SW 1271 (cell line): ENCODE data around the gene MCRIP2.
A peak's percentile ranks its signal among the peaks of the same experiment; 100 is the strongest.

Experiments used
- DNase-seq, 2 experiments: peaks; one replicate each; lab custom pipeline; 2025; lab: John Stamatoyannopoulos, UW

The MCRIP2 gene

DNA sequence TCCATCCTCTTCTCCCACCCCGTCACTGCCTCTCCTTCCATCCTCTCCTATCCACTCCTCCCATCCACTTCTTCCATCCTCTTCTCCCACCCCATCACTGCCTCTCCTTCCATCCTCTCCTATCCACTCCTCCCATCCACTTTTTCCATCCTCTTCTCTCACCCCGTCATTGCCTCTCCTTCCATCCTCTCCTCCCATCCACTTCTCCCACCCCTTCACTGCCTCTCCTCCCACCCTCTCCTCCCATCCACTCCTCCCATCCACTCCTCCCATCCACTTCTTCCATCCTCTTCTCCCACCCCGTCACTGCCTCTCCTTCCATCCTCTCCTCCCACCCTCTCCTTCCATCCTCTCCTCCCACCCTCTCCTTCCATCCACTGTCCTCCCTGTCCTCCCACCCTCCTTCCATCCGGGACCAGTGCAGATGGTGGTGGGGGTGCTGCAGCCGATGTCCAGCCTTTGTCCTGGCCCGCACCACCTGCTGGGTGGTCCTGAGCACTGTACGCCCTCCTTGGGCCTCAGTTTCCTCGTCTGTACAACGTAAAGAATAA is 9.7 kb upstream of the MCRIP2 start:
- DNase-seq, result no peak

DNA sequence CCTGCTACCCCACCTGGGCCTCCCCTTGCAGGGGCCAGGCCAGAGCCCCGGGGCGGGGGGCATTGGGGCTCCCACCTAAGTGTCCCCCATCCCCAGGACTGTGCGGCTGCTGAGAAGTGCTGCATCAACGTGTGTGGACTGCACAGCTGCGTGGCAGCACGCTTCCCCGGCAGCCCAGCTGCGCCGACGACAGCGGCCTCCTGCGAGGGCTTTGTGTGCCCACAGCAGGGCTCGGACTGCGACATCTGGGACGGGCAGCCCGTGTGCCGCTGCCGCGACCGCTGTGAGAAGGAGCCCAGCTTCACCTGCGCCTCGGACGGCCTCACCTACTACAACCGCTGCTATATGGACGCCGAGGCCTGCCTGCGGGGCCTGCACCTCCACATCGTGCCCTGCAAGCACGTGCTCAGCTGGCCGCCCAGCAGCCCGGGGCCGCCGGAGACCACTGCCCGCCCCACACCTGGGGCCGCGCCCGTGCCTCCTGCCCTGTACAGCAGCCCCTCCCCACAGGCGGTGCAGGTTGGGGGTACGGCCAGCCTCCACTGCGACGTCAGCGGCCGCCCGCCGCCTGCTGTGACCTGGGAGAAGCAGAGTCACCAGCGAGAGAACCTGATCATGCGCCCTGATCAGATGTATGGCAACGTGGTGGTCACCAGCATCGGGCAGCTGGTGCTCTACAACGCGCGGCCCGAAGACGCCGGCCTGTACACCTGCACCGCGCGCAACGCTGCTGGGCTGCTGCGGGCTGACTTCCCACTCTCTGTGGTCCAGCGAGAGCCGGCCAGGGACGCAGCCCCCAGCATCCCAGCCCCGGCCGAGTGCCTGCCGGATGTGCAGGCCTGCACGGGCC is 8.9 kb upstream of the MCRIP2 start:
- DNase-seq, result no peak

DNA sequence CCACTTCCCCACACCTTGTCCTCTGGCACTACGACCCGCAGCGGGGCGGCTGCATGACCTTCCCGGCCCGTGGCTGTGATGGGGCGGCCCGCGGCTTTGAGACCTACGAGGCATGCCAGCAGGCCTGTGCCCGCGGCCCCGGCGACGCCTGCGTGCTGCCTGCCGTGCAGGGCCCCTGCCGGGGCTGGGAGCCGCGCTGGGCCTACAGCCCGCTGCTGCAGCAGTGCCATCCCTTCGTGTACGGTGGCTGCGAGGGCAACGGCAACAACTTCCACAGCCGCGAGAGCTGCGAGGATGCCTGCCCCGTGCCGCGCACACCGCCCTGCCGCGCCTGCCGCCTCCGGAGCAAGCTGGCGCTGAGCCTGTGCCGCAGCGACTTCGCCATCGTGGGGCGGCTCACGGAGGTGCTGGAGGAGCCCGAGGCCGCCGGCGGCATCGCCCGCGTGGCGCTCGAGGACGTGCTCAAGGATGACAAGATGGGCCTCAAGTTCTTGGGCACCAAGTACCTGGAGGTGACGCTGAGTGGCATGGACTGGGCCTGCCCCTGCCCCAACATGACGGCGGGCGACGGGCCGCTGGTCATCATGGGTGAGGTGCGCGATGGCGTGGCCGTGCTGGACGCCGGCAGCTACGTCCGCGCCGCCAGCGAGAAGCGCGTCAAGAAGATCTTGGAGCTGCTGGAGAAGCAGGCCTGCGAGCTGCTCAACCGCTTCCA is 8.1 kb upstream of the MCRIP2 start:
- no peak for DNase-seq

DNA sequence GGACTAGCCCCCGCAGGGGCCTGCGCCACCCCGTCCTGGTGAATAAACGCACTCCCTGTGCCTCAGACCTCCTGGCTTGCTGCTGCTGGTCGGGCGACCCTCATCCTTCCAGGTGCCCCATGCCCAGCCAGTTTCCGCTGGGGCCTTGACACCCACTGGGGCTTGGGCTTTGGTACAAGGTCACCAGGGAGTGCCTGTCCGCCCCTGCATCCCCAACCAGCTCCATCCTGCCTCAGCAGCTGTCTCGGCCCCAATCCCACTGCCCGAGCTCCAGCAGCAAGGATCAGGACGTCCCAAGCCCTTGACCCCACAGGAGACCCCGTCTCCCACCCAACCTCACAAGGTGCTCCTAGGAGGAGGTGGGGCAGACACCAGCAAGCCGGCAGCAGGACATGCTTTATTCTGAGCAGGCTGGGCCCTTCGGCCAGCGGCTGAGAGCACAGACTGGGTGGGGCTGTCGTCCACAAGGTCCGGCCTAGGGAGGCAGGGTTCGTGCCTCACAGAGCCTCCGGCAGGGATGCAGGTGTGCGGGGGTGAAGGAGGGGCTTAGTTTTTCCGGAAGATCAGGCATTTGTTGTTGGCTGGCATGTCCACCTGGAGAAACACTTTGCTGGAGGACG is 7.5 kb upstream of the MCRIP2 start:
- no peak for DNase-seq

DNA sequence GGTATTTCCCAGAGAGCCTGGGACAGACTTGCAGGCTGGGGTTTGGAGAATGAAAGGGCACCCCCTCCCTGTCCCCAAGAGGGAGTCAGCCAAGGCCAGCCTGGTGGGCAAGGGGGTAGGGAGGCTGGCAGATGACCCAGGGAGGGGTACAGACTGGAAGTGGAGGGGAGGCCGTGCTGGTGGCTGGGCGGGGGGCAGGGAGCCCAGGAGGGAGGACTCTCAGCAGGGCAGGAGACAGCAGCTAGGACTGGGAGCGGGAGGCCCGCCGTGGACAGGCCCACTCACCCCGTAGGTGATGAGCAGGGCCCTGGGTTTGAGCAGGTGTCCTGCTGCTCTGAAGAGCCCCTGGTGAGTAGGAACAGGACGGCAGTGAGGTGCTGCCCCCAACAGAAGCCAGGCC is 6.6 kb upstream of the MCRIP2 start:
- DNase-seq, result no peak

- no peak for DNase-seq
Measured at GRCh38 chr16:635573-636205, 5.9 kb upstream of the MCRIP2 start.

DNA sequence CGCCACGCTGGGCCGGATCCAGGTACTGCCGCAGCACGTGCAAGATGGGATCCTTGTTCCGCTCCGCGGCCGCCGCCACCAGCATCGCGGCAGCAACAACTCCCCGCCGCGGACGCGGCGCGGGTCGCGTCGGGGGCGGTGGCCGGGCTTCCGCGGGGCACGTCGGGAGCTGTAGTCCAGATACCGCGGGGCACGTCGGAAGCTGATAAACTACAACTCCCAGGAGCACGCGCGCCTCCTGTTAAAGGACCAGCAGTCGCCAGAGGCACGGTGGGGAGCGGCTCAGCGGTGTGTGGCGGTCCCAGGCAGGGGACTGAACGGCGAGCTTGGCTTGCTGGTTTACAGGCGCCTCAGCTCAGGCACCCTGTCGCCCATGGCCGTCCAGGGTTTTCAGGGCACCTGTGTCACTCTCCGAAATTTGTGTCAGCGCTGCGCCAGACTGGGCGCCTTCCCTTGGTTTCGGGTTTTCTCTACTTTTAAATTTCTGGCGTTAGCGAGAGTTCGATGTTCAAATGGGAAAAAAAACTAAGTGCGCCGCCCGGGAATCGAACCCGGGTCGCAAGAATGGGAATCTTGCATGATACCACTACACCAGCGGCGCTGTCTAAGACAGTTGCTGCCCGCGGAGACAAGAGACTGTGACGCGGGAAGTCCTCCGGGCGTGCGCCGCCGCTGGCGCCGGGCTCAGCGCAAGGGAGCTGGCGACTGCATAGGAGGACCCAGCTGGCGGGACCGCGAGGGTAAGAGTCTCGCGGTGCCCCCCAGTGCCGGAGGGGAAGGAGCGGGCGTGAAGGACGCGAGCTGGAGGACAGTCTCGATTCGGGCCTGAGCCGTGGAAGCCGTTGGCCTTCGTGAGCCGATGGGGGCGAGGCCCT is 5.2 kb upstream of the MCRIP2 start, which contains the start of gene METTL26:
TSS of gene METTL26 (minus strand) at position 100 of the 875 bp plus-strand sequence. CDS start at position 85, 15 bp downstream.
- DNase-seq, result peak; percentile 64 to 84

DNA sequence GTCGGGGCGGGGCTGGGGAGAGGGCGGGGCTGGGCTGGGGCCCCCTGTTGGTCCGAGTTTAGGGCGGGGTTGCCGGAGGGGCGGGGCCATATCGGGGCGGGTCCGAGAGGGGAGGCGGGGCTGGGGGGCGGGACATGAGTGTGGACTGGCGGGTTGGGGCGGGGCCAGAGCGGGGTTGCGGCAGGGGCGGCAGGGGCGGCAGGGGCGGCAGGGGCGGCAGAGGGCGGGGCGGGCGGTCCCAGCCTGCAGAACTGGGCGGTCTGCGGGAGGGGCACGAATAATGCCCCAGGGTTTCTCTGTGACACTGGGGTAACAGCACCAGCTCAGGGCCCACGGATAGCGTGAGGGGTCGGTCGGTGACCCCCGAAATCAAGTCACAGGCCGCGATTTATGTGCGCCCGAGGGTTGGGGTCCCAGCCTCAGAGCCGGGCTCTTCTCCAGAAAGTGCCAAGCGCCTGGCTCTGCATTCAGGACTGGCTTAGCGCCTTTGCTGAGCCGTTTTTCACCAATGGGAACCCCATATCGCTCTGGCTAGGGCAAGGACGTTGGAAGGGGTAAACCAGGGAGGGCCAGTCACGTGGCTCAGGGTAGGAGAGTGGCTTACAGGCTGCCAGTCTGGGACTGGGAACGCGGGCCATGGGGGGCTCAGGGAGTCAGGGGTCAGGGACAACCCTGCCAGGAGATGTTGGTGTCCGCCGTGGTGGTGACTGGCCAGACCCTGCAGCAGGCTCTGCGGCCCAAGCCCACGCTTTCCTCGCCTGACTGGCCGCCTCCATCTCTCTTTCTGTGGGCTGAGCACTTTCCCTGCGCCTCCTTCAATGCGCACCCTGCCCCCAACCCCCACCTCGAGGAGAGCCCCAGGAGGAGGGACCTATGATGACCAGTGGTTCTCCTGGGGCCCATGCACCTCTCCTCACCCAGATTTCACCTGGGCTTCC is 4.3 kb upstream of the MCRIP2 start:
- no peak for DNase-seq

DNA sequence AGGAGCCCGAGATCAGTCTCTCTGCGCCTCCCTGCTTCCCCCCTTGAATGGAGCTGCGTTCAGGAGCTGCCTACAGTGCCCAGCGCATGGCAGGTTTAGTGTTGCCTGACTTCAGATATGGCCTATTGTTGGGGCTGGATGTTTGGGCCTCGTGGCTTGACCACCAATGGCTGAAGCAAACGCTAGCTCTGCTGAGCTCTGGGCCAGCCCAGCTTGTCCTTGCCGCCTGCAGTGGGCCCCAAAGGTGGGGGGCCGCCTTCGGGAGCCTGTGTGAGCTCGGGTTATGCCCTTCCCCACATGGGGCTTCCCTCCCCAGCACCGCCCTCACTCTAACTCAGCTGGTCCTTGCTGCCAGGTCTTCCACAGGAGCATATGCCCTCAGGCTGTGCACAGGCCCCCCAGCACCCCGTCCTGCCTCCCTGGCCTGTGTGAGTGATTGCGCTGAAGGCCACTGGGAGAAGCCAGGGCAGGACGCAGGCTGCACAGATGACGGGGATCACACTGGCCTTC is 3.5 kb upstream of the MCRIP2 start:
- no peak for DNase-seq

DNA sequence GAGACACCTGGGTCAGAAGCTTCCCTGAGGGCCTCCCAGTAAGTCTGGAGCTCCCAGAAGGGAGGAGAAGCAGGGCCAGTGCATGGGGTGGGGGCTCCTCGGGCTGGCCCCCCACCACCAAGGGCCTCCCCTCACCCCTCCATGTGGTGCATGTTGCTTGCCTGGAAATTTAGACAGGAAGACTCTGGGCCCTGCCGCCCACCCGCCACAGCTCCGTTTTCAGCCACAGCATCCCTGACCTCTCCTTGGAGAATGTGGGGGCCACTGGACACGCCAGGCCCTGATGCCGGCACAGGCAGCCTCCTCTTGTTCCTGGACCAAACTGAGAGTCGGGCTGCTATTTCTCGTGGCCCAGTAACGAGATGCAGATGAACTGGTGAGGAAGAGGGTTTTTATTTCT is 2.8 kb upstream of the MCRIP2 start:
- no peak for DNase-seq

- no peak for DNase-seq
Measured at GRCh38 chr16:640614-641013, 1.0 kb upstream of the MCRIP2 start.

DNA sequence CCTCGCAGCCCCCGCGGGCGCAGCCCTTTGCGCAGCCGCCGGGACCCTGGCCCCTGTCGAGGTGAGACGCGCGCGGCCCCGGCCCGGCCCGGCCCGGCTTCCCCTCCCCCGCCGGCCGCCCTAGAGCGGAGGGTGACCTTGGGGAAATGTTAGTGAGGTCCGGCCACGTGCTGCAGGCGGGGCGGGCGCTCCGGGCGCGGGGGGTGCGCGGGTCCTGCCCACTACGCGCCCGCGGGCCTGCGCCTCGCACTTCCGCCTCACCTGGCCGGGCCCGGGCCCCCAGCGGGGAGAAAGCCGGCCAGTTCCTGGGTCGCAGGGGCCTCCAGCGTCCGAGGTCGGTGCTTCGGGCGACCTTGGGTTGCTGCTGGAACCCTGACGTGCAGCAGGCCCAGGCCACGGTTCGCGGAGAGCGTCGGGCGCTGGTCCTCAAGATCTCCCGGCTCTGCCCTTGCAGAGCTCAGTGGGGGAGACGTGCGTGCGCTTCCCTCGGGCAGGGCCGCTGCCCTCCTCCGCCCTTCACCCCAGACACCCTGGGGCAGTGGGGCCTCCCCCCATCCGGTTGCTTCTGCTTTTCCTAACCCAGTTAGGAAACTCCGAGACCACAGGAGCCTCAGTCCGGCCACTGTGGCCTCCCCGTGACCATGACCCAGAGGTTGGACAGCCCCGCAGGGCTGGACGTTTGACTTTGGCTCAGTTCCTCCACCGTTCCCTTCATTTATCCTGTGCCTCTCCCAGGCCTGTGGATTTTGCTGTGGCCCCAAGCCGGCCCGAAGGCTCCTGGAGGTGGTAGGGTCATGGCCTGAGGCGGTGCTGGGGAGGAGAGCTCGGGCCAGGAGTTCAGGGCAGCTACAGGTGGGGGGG is 791 bp downstream of the MCRIP2 start:
- no peak for DNase-seq

DNA sequence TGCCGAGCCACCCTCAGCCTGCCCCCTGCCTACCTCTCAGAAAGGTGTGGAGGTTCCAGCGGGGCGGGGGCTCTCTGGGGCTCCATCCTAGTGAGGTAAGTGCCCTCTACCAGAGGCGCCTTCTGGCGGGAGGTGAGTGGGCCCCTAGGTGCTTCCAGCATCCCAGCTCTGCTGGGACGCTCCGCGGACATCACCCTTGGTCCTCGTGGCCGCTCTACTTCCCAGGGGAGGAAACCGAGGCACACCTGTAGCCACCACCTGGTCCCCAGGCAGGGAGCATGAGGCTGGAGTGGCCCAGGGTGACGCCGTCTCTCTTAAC is 1.4 kb downstream of the MCRIP2 start:
- no peak for DNase-seq

DNA sequence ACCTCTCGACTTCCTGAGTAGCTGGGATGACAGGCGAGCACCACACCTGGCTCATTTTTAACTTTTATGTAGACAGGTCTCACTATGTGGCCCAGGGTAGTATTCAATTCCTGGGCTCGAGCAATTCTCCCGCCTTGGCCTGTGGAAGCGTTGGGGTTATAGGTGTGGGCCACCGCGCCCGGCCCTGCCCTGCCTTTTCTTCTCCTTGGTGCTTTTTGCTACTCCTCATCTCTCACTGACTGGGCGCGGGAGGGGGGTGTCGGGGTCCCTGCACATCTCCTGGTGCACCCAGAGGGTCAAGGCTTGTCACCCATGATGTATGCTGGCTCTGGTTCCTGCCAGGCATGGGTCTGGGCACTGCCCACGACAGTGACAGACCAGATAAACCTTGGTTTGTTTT is 2.9 kb downstream of the MCRIP2 start:
- DNase-seq, result no peak

DNA sequence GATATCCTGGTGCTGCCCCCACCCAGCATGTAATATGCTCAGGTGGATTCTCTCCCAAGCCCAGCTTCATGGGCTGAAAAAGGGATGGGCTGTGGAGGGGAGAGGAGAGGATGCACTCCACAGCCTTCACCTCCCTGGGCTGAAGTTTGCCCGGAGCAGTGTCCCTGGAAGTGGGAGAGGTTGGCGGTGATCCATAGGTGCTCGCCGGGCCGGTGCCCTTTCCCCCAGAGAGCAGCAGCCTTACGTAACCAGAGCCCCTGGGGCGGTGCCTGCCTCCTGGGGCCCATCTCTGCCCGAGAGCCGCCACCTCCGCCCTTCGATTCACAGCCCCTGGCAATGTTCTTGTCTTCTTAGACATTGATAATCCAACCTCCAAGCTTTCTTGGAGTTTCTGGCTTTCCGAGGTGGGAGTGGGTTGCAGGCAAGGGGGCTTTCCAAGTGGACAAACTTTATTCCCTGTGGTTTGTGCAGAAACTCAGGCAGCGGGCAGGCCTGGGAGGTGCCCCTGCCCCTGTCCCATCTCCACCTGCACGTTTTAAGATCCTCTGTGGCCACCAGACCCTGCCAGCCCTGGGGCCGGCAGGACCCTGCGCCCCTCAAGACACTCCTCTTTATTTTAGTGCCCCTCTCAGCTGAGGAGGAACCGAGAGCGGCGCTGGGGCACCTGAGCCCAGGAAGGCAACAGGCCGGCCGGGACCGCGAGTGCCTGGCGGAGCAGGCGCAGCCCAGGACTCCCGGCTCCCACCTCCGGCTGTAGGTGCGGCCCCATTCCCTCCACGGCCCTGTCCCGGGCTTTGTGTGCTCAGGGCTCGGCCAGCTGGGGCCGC is 4.4 kb downstream of the MCRIP2 start:
- DNase-seq, result no peak

- no peak for DNase-seq
Measured at GRCh38 chr16:646679-647172, 5.1 kb downstream of the MCRIP2 start.

DNA sequence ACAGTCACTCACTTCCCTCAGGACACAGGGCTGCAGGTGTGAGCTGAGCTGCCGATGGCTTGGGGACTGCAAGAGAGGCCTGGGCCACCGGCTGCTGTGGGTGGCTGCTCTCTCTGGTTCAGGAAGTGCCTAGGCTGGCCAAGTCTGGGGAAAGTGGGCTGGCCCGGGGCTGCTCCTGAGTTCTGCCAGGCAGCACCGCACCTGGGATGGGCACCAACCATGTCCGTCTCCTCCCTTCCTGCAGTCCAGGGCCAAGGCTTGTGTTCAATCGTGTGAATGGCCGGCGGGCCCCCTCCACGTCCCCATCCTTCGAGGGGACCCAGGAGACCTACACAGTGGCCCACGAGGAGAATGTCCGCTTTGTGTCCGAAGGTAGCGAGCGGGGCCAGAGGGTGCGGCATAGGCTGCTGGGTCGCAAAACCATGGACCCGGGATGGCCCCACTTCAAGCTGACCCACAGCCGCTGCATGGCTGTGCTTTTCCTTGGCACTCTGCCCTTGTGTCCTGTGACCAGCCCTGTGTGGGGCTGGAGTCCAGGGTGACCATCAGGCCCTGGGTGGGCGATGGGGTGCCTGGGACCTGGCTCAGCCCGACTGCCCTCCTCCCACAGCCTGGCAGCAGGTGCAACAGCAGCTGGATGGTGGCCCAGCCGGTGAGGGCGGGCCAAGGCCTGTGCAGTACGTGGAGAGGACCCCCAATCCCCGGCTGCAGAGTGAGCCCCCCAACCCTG is 5.7 kb downstream of the MCRIP2 start:
- DNase-seq, result no peak
